Left renal pelvis (tissue), 4 donors: ENCODE measurements around the gene NT5E. TPM values are rescaled to one million over a fixed set of nuclear protein-coding genes. Genes with fewer than 3 reads are reported as not detected.

Experiments
- DNase-seq, 4 donors: peaks; one replicate each; pipeline ENCODE4 v3.0.0-alpha.2; 2013; ENCODE audit warnings: low read depth in 4 of 4, low spot score in 3 of 4
- polyA plus RNA-seq, 4 donors: library from polyadenylated mRNA; unstranded; fragments of 120-200 nt; gene quantifications; one replicate each; pipeline ENCODE4 v1.2.1, GENCODE V29; 2013; ENCODE audit not compliant: insufficient read length in 4 of 4

The NT5E gene
- polyA plus RNA-seq, 4 donors = 3.9 to 23.7 (median 4.6) TPM

DNA sequence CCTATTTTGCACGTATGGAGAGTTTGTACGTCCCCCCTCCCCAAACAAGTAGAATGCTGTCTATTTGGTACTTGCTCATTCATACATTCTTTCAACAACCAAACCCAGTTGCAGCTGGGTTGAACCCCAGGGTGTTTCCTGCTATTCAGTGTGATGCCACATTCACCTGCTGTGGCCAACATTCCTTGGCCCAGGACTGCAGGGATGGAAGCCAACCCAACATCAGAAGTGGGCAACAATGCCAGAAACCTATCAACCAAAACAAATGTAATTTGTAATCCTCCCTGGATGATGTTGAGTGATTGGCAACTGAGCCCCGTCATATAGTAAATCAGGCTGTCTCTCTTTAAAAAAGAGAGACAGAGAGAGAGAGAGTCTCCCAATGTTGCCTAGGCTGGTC is 8.9 kb downstream of the NT5E start:
- DNase-seq = no peak

DNA sequence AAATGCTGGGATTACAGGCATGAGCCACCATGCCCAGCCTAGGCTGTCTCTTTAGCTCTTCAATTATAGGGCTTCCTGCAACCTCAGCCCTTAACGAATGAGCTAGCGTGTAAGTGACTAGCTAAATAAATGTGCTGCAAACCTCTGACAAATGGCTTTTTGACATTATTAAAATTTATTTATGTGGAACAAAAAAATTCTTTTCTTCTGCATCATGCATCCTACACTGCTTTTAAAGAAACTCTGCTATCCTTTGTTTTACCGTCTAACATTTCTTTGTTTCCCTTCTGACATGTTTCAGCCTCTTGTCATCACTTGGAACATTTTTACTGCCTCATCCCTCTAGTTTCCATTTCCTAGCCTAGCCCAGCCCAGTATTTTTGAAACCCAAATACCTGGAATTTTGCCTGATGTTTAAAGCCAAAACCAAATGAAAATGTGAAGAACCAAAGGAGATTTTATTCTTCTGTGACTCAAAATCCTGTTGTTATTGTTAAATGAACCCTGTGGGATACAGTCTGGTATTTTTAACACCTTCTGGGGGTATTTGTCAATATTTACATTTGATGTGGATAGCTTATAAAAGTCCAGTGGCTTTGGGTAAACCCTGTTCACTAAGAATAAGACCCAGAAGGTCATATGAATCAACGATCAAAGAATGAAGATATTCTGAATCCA is 9.5 kb downstream of the NT5E start:
- DNase-seq = no peak

DNA sequence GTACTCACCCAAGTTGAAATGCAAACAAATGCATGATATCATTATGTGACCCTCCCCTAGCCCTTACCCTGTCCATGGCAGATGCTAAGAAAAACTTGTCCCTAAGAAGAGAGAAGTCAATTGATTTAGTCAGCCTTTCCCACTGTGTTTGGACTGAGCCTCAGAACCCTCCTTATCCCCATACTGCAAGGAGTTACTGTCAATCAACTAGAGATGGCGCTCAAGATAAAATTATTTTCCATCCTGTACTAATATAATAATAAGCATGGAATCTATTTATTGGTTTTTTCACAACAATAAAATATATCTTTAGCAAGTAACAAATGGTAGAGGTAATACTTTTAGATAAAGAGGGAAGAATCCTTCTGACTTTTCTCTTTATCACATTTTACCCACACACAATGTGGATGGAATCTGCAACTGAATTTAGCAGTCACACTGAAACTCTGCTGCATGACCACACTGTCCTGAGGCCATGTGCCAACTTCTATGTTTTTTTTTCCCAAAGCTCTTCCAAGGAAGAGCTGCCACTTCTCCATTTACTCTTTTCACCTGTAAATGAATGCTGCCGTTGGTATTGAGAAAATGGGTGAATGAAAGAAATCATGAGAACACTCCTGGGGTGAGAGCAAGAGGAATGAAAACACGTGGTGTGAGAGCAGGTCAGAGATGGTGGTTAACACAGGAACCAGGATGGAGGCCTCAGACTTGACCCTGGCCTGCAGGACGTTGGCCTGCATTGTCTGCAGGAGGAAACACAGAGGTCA is 10.5 kb downstream of the NT5E start:
- DNase-seq = no peak

DNA sequence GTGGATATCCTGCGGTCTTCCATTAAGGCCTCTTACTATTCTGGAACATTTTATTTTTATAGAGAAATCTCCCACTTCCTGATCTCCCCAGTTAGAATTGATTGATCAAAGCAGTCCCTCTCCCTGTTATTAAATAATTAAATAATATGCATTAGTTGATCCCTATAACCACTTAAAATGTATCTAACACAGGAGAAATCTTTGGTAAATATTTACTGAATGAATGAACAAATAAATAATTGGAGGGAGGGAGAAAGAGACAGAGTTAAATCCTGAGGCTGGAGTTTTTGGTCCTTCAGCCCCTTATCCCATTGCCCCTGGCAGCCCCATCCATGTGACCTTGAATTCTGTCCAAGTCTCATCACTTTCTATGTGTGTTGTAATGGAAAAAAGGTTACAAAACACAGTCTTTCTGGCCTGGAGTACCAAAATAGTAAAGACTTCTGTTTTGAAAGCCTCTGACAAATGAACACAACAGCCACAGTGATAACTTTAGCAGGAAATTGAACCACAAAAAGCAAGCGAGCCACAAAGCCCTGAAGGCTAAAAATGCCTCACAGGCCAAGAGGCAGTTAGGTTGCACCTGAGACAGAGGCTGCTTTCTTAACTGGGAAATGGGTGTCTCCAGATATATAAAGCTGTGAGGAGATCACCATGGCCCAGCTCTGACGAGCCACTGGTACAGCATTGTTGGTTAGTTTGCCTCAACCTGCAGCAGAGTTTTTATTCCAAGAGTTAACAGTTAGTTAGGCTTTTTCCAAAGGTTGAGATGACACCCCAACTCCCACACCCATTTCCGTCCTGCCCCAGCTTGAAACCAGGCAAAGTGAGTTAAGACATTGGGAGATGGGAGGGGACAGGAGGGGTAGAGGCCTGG is 11.3 kb downstream of the NT5E start:
- DNase-seq = no peak

DNA sequence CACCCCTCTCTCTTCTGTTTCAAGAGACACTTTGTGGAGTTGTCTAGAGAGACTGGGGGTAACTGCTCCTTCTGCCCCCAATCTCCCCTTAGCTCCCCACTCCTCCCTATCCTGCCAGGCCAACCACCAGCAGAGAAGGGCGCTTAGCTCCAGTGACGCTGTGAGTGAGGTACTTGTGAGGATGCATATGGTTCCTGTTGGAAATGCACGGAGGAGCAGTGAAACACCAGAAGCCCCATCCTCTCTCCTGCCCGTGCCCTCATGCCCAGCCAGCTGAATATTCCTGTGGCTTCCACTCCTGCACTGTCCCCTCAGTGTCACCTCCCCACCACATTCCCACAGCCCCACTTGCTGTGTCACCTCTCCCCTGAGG is 11.9 kb downstream of the NT5E start:
- DNase-seq = no peak

DNA sequence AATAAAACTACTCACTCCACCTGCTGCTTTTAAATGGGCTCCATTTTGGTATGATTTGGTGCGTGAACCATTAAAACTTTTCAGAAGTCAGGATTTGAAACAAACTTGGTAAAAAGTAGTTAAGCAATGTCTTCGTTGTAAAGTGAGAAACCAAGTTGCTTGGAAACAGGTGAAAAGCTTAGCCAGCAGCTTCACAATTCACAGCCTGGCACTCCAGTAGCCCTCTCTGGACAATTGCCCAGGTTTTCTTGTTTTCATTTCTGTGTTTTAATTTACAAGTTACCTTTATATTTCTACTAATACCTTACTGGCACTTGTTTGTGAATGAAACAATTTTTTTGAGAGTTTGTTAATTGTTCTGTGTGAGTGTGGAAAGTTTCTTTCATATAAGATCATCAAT is 12.8 kb downstream of the NT5E start:
- DNase-seq = no peak

DNA sequence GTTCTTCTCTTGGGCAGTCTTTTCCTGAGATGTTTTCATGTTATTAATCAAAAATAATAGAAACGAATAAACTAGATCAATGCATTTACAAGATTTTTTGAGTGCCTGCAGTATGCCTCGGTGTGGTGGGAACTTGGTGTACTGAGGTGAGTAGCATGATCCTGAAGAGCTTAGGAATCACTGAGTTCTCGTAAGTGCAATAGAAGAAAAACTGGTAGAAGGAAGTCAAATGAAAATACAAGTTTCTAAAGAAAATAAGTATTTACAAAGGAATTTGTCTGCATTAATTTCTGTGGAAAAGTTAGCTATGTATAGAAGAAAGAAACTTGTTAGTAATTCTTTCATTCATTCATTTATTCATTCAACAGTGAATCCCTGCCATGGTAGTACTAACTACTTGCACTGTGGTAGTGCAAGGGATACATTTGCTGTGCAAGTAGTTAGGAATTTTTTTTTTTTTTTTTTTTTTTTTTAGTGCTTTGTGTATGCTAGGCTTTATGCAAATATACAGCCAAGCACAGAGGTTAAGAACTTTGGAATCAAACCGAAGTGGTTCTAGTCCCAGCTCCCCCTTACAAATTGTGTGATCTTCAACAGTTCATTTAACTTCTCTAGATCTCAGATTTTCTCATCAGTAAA is 13.9 kb downstream of the NT5E start:
- no peak for DNase-seq

DNA sequence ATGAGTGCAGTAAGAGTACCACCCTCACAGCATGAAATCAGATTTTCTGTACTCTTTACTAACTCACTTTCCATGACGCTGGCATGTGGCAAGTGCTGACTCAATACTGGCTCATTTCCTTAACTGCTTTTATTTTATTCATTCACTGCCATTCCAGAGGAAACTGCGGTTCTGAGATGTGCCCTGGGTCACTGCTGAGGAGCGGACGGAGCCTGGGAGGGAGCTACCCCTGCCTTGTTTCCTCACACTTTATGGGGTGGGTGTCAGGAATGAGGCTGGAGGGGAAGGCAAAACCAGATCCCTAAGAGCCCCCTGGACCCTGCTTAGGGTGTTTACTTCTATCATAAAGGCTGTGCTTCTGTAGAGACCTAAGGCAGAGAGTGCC is 14.4 kb downstream of the NT5E start:
- no peak for DNase-seq

DNA sequence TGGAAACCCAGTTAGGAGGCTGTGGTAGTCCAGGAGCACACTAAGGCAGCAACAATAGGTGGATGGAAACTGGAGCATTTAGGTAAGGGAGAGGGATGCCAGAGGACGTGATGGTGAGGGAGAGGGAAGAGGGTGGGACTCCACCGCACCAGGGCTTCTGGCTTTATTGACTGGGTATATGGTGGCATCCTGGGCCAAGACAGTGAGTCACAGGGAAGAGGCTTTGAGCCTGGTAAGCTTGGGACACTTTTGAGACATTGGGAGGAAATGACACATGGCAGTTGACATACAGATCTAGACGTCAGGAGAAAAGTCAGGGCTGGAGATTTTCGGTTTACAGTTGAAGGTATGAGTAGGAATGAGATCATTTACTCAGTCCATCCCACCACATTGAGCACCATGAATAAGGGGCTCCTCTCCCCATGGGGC is 14.9 kb downstream of the NT5E start:
- DNase-seq = no peak

DNA sequence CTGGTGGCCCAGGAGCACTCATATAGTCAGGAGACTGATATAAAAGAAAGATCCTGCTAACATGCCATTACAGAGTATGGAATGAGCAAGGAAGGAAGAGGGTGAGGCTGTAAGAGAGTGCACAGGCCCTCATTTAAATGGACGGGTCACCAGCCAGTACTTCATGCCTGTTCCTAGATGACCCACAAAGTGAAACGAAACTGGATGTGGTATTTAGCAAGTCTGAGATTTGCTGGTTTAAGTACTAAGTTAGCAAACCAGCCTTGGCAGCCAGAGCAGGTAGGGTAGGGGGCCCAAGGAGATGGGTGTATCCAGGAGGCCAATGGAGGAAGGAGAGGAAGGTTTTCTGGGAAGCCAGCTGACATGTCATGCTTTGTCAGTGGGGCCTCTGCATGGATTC is 15.9 kb downstream of the NT5E start:
- DNase-seq = no peak

DNA sequence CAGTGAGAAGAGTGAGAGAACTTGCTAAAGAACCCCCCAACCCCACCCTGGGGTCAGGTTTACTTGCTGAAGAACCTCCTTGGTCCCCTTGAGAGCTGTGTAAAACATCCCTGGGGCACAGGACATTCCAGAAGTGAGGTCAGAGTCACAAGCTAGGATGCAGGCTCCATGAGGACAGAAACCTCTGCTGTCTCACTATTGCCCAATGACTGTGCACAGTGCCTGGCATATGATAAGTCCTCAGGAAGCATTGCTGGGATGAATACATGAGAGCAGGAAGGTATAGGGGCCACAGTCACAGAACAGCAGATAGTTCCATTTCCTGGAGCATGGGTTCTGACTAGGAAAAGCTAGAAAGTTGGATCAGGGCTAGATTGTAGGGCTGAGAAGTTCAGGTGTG is 18.4 kb downstream of the NT5E start:
- DNase-seq = no peak

DNA sequence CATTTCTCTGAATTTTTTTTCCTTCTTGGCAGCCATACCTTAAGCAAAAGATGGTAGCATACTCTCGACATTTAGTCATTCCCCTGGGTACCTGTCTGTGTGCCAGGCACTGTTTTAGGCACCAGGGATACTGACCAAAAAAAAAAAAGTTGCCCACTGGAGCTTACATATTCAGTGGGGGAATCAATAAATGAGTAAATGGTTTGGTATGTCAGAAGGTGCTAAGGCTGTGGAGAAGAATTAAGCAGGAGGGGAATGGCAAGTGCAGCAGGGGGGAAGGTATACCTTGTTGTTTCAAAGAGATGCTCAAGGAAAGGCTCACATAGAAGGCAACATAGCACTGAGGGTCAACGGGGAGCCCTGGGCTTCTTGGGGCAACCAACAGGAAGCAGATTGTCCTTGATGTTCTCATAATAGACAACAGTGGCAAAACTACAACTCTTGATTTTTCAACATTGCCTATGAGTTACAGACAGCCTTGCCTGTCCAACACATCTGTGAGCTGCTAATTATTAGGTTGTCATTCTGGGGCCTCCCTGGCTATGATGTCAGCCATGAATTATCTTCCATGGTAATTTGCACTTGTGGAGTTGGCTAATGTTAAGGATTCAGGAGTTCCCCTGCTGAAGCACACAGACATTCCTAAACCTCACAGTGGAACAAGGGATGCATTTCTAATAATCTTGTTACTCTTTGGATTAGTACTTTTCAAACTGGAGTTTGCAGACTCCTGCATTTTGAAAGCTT is 19.6 kb downstream of the NT5E start:
- no peak for DNase-seq

DNA sequence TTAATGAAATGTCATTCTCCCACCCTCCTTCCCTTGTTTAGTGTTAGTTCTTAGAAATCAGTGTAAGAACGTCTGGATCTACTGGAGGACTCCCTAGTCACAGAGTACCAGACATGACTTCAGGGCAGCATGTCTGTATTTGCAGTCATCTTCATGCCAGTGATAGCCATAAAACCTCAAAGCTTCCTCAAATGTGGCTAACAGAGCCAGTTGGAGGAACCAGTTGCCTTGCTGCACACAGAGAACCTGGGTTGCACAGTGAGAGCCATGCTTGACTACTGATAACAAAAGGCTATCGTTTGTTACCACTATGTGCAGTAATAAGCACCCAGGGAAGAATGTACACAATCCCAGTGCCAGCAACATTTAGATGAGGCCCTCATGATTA is 20.1 kb downstream of the NT5E start:
- DNase-seq = no peak

DNA sequence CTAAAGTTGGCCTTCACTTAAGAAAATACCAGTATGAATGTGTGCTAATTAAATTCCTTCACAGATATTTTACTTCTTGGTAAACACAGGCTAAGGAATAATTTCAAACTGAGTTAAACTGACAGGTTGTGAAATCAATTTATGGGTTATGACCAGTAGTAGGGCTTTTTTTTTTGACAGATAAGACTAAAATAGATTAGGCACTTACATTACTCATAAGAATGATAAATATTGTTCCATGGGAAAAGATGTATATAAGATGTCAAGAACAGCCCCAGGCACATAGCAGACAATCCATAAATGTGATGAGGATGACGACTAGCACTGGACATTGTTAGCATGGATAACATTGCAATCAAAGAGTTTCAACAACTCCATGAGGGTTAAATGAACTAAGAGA is 22.9 kb downstream of the NT5E start:
- no peak for DNase-seq

DNA sequence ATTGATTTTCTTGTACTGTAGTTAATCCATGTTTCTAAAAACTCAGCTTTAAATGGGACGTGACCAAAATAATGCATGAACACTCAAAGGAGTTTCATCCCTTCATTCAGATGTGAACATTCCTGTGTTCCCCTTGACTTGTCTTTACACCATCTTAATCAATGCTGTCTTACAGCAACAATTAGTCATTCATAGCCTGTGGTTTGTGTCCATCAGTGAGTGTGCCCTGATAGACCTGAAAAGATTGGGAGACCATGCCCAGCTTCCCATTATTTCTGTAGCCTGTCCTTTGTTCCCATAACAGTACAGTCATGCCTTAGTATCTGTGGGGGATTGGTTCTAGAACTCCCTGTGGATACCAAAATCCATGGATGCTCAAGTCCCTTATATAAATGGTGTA is 23.9 kb downstream of the NT5E start:
- no peak for DNase-seq

DNA sequence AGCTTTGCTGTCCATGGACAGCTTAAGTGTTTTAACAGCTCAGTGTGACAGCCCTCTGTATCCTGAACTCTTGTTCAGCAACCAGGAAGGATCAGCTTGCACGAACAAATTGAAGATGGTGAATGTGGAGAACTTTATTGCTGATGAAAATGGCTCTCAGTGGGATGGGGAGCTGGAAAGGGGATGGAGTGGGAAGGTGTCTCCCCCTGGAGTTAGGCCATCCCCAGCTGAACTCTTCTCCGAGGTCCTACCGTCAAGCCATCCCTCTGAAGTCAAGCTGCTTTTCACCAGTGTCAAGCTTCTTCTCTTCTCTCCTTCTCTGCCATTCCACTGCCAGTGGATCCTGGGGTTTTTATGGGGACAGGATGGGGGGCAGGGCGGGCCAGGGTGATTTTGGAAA is 26.6 kb downstream of the NT5E start:
- no peak for DNase-seq

DNA sequence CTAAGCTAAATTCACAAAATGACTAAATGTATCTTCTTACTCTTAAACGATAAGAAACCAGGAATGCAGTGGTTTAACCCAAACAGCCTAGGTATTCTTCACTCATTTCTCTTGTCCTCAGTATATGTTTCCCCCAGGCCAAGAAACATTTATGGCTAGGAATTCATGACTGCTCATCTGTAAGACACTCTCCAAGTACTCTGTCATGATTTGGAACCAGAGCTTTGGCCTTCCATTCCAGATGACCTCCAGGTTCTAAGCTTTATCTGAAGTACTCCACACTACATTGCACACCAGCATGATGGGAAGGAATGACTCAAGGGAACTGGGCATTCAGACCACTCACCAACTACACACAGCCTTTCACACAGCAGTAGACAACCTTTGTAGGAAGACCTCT is 29.3 kb downstream of the NT5E start:
- no peak for DNase-seq

DNA sequence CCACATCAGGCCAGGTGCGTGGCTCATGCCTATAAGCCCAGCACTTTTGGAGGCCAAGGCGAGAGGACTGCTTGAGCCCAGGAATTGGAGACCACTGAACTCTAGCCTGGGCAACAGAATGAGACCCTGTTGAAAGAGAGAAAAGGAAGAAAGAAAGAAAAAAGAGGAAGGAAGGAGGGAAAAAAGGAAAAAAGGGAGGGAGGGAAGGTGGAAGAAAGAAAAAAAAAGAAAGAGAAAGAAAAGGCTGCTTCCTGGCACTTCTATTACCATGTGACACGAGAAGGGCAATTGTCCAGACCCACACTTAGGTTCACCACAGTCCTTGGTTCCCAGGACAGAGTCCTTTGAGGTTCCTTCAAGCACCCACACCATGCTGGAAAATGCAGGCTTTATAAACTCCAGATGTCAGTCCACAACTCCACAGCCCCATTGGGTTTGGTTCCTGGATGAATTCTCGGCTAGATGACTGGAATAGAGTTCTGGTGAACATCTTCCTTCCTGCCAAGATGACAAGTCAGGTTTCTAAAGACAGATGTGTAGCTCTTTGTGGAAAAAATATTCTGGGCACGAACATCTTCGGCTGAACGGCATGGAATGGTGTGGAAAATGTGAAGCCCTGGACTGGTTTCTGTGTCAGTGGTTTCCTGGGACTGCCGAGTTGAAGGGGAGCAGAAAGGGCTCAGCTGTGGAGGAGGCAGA is 32.5 kb downstream of the NT5E start:
- DNase-seq = no peak

DNA sequence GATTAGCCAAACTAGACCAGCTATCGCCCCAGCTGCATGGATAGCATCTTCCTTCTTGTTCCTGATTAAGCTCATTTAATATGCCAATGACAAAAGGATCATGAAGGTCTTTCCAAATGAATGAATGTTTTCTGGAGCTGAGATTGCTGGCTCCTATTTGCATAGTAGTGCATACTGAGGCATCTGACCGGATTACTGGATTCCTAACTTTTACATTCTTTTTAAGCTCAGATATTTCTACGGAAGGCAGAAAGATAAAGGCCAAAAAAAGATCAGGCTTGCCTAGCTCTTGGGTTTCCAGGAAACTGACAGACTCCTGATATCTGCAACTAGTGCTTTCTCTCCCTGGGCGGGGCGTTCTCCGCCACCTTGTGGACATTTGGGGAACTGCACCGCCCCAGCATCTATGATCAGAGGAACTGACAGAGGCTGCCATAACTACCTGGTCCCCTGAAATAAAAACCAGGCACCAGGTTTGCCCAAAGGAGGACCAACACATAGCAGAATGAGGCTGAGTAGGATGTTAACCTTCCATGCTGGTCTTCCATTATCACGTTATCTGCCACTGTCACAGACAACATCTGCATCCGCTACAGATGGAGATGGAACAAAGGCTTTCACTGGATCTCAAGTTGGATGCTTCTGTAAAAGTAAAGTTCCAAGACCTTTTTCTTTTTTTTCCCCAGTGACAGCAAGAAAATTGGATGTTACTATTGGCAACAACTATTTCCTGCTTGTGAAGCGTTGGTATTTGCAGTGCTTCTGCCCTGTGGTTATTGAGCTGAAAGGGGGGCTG is 33.2 kb downstream of the NT5E start:
- peak in 3 of 4 donors; percentile 19 to 27 (median 26) for DNase-seq
